H9 (cell line): Measurements from ENCODE around the gene GTF2H4. TPM values are rescaled to one million over a fixed set of nuclear protein-coding genes. Genes with fewer than 3 reads are reported as not detected.

ENCODE experiments used
- DNase-seq: peaks from one replicate; pipeline ENCODE4 v3.0.0-alpha.2; 2017
- H2AFZ ChIP-seq: one replicate; pipeline ENCODE4 v1.6.1; 2013; ENCODE audit warnings: mild to moderate bottlenecking, low read length, control low read depth, moderate library complexity
- H2AK5ac ChIP-seq: 2 replicates; pipeline ENCODE4 v1.6.1; 2013; ENCODE audit warnings: low read length, control low read depth, mixed read lengths; ENCODE audit not compliant: insufficient read length
- H2BK120ac ChIP-seq: one replicate; pipeline ENCODE4 v1.6.1; 2013; ENCODE audit warnings: low read depth, mild to moderate bottlenecking, low read length, control low read depth, inconsistent platforms; ENCODE audit not compliant: poor library complexity, severe bottlenecking
- H2BK12ac ChIP-seq: 2 replicates; pipeline ENCODE4 v1.6.1; 2013; ENCODE audit warnings: low read length, control low read depth, mixed read lengths, low read depth; ENCODE audit not compliant: insufficient read length
- H2BK15ac ChIP-seq: 2 replicates; pipeline ENCODE4 v1.6.1; 2013; ENCODE audit warnings: low read depth, low read length, control low read depth
- H2BK20ac ChIP-seq: one replicate; pipeline ENCODE4 v1.6.1; 2013; ENCODE audit warnings: low read depth, mild to moderate bottlenecking, low read length, control low read depth, inconsistent platforms; ENCODE audit not compliant: poor library complexity, severe bottlenecking
- H2BK5ac ChIP-seq: 2 replicates; pipeline ENCODE4 v1.6.1; 2013; ENCODE audit warnings: low read length, control low read depth, mixed read lengths; ENCODE audit not compliant: insufficient read length
- H3K14ac ChIP-seq: 2 replicates; pipeline ENCODE4 v1.6.1; 2013; ENCODE audit warnings: low read length, control low read depth; ENCODE audit not compliant: insufficient read depth
- H3K18ac ChIP-seq: 2 replicates; pipeline ENCODE4 v1.6.1; 2013; ENCODE audit warnings: low read depth, mild to moderate bottlenecking, mixed read lengths, low read length, control low read depth; ENCODE audit not compliant: insufficient read length
- H3K23ac ChIP-seq: 2 replicates; pipeline ENCODE4 v1.6.1; 2013; ENCODE audit warnings: low read length, control low read depth, mixed read lengths, low read depth; ENCODE audit not compliant: insufficient read length
- H3K23me2 ChIP-seq: 2 replicates; pipeline ENCODE4 v1.6.1; 2013; ENCODE audit warnings: low read depth, mild to moderate bottlenecking, mixed read lengths, low read length, control low read depth; ENCODE audit not compliant: insufficient read length, poor library complexity, severe bottlenecking
- H3K27ac ChIP-seq: 2 replicates; pipeline ENCODE4 v1.5.1; 2013; ENCODE audit warnings: low read length, control low read depth, mixed read lengths, low read depth; ENCODE audit not compliant: insufficient read length
- H3K27me3 ChIP-seq: 2 replicates; pipeline ENCODE4 v1.6.1; 2013; ENCODE audit warnings: low read length, control low read depth, inconsistent platforms; ENCODE audit not compliant: insufficient read depth
- H3K4ac ChIP-seq: 2 replicates; pipeline ENCODE4 v1.6.1; 2013; ENCODE audit warnings: low read depth, mild to moderate bottlenecking, control low read depth, inconsistent platforms, low read length, moderate library complexity
- H3K4me1 ChIP-seq: 2 replicates; pipeline ENCODE4 v1.6.1; 2013; ENCODE audit warnings: low read length, control low read depth, inconsistent platforms; ENCODE audit not compliant: insufficient read depth
- H3K4me2 ChIP-seq: 2 replicates; pipeline ENCODE4 v1.6.1; 2013; ENCODE audit warnings: low read length, control low read depth, mixed read lengths; ENCODE audit not compliant: insufficient read length, insufficient read depth
- H3K56ac ChIP-seq: 2 replicates; pipeline ENCODE4 v1.6.1; 2013; ENCODE audit warnings: low read depth, mild to moderate bottlenecking, mixed read lengths, low read length, control low read depth; ENCODE audit not compliant: insufficient read length
- H3K79me1 ChIP-seq: 2 replicates; pipeline ENCODE4 v1.6.1; 2013; ENCODE audit warnings: low read depth, mild to moderate bottlenecking, moderate library complexity, low read length, control low read depth, inconsistent platforms; ENCODE audit not compliant: insufficient read depth, poor library complexity, severe bottlenecking
- H3K79me2 ChIP-seq: 2 replicates; pipeline ENCODE4 v1.6.1; 2013; ENCODE audit warnings: low read length, control low read depth, inconsistent platforms; ENCODE audit not compliant: insufficient read depth
- H3K9ac ChIP-seq: 2 replicates; pipeline ENCODE4 v1.6.1; 2013; ENCODE audit warnings: low read length, control low read depth, mixed read lengths; ENCODE audit not compliant: insufficient read length; ENCODE audit errors: extremely low read depth
- H3K9me3 ChIP-seq: one replicate; pipeline ENCODE4 v1.6.1; 2013; ENCODE audit warnings: low read depth, low read length, inconsistent platforms; ENCODE audit not compliant: control insufficient read depth
- H3T11ph ChIP-seq: one replicate; pipeline ENCODE4 v1.6.1; 2013; ENCODE audit warnings: mild to moderate bottlenecking, low read length, control low read depth, inconsistent platforms
- H4K20me1 ChIP-seq: one replicate; pipeline ENCODE4 v1.6.1; 2013; ENCODE audit not compliant: control insufficient read depth, insufficient read length, insufficient read depth
- H4K5ac ChIP-seq: 2 replicates; pipeline ENCODE4 v1.6.1; 2013; ENCODE audit warnings: low read depth, mild to moderate bottlenecking, mixed read lengths, low read length, control low read depth; ENCODE audit not compliant: insufficient read length
- H4K8ac ChIP-seq: replicated peaks from 2 replicates; pipeline ENCODE4 v1.6.1; 2013; ENCODE audit warnings: low read length, control low read depth, mixed read lengths, low read depth; ENCODE audit not compliant: insufficient read length
- H4K91ac ChIP-seq: 2 replicates; pipeline ENCODE4 v1.6.1; 2013; ENCODE audit warnings: low read depth, mild to moderate bottlenecking, moderate library complexity, mixed read lengths, low read length, control low read depth; ENCODE audit not compliant: insufficient read length
- H3K27ac Mint-ChIP-seq, 3 experiments: 2 replicates in 2 of 3; 3 replicates in 1 of 3; pipeline ENCODE4 v1.8.0; 2020 to 2021; ENCODE audit warnings: mixed read lengths in 3 of 3, mild to moderate bottlenecking in 1 of 3, moderate library complexity in 1 of 3
- H3K27me3 Mint-ChIP-seq: 2 replicates; pipeline ENCODE4 v1.8.0; 2021; ENCODE audit warnings: low read depth, mild to moderate bottlenecking, moderate library complexity, mixed read lengths
- H3K36me3 Mint-ChIP-seq, 3 experiments: 2 replicates in 2 of 3; 3 replicates in 1 of 3; pipeline ENCODE4 v1.8.0; 2020 to 2021; ENCODE audit warnings: low read depth in 3 of 3, mixed read lengths in 3 of 3; ENCODE audit not compliant: insufficient read depth in 1 of 3
- H3K4me1 Mint-ChIP-seq, 2 experiments: 2 replicates each; pipeline ENCODE4 v1.8.0; 2020; ENCODE audit warnings: mixed read lengths in 2 of 2
- H3K4me3 Mint-ChIP-seq, 2 experiments: 2 replicates in 1 of 2; 3 replicates in 1 of 2; pipeline ENCODE4 v1.8.0; 2020 to 2021; ENCODE audit warnings: mild to moderate bottlenecking in 2 of 2, mixed read lengths in 2 of 2, moderate library complexity in 1 of 2
- H3K9me3 Mint-ChIP-seq, 2 experiments: 2 replicates in 1 of 2; 3 replicates in 1 of 2; pipeline ENCODE4 v1.8.0; 2020; ENCODE audit warnings: mild to moderate bottlenecking in 2 of 2, mixed read lengths in 2 of 2, moderate library complexity in 1 of 2
- CTCF ChIP-seq: fragments of 200-600 bp; sonication (generic); conservative IDR thresholded peaks from 3 replicates; pipeline ENCODE4 v1.8.0; 2021; ENCODE audit warnings: antibody characterized with exemption, mild to moderate bottlenecking
- WGBS: extraction: QIAGEN DNeasy Blood & Tissue Kit; methylation state at CpG from one replicate; pipeline ENCODE4 v1.1.7; 2013; ENCODE audit warnings: missing lambda C conversion rate, low lambda C conversion rate, mixed read lengths; ENCODE audit not compliant: insufficient read length; ENCODE audit errors: extremely low coverage; 5-methylcytosine and 5-hydroxymethylcytosine counted together
- total RNA-seq: library from RNA; stranded (reverse); gene quantifications from 2 replicates; pipeline ENCODE4 v1.2.1, GENCODE V29; 2021

Gene GTF2H4
- total RNA-seq, 1 experiment from 2014 or later = 60.8 TPM

DNA sequence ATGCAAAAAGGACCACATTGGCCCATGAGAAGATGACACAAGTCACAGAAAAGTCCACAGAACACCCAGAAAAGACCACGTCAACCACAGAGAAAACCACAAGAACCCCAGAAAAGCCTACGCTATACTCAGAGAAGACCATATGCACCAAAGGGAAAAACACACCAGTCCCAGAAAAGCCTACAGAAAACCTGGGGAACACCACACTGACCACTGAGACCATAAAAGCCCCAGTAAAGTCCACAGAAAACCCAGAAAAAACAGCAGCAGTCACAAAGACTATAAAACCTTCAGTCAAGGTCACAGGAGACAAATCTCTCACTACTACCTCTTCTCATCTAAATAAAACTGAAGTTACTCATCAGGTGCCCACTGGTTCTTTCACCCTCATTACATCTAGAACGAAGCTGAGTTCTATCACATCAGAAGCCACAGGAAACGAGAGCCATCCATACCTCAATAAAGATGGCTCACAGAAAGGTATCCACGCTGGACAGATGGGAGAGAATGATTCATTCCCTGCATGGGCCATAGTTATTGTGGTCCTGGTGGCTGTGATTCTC is 44.0 kb downstream of the GTF2H4 start:
- H2AFZ ChIP-seq = no peak overlapping the region
- no peak overlapping the region for H3T11ph ChIP-seq
- H2BK20ac ChIP-seq = no peak overlapping the region
- no peak overlapping the region for H3K4ac ChIP-seq
- no peak for TF ChIP-seq CTCF
- H2BK15ac ChIP-seq = no peak overlapping the region
- Mint-ChIP-seq H3K36me3 (no peaks in the 10 kb centered on the region; a peak in 1 of 7 replicates), H3K4me1 (peaks cover 14 to 21% of the 10 kb centered on the region in 2 experiments), H3K4me3 (no peak overlapping the region), H3K27ac (no peak overlapping the region), H3K27me3 (peaks cover 73% of the 10 kb centered on the region), H3K9me3 (peaks cover 0 to 8% of the 10 kb centered on the region in 2 experiments; a peak in 3 of 5 replicates)
- H2BK5ac ChIP-seq = no peak overlapping the region
- H3K23ac ChIP-seq = no peak overlapping the region
- no peak for DNase-seq
- no peaks in the 10 kb centered on the region for H3K4me1 ChIP-seq
- H2BK12ac ChIP-seq = no peak overlapping the region
- no peak overlapping the region for H3K4me2 ChIP-seq
- no peak overlapping the region for H4K5ac ChIP-seq
- no peak overlapping the region for H4K91ac ChIP-seq
- no peaks in the 10 kb centered on the region; the same call in 1 of the 2 replicates for H3K27me3 ChIP-seq
- no peak overlapping the region for H3K14ac ChIP-seq
- H3K27ac ChIP-seq = no peak overlapping the region
- no peaks in the 10 kb centered on the region for H3K79me1 ChIP-seq
- WGBS = no CpG with 5 or more reads among the region's 5 CpGs
- no peaks in the 10 kb centered on the region for H3K9me3 ChIP-seq
- H3K23me2 ChIP-seq = peaks cover 5% of the 10 kb centered on the region
- H3K79me2 ChIP-seq = no peaks in the 10 kb centered on the region
- H3K18ac ChIP-seq = no peak overlapping the region
- H2BK120ac ChIP-seq = no peak overlapping the region
- no peak overlapping the region for H3K56ac ChIP-seq
- no peak overlapping the region for H3K9ac ChIP-seq
- no peak overlapping the region for H4K8ac ChIP-seq
- H2AK5ac ChIP-seq = no peak overlapping the region
- no peaks in the 10 kb centered on the region for H4K20me1 ChIP-seq
